GM19328 (cell line): ENCODE measurements around the gene KAT7.
"Not testable (repeated sequence)": the region's sequence is repeated elsewhere in the genome, so short reads cannot be mapped to it uniquely, and the experiment has no call there.

Experiments
- ATAC-seq: cut with Tn5 transposase; IDR thresholded peaks from one replicate; pipeline ENCODE4 v1.9.1; 2021; ENCODE audit warnings: mild to moderate bottlenecking, moderate library complexity; ENCODE audit not compliant: unreplicated experiment

KAT7 gene

DNA sequence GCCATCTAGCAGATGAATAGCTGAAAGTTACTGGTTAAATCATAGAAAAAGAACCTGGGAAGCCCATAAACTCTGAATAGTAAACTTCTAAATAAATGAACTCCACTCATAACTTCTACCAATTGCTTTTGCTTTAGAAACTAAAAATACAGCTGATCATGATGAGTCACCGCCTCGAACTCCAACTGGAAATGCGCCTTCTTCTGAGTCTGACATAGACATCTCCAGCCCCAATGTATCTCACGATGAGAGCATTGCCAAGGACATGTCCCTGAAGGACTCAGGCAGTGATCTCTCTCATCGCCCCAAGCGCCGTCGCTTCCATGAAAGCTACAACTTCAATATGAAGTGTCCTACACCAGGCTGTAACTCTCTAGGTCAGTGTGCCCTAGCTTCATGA lies 9.7 kb downstream of the KAT7 start:
- no peak for ATAC-seq

DNA sequence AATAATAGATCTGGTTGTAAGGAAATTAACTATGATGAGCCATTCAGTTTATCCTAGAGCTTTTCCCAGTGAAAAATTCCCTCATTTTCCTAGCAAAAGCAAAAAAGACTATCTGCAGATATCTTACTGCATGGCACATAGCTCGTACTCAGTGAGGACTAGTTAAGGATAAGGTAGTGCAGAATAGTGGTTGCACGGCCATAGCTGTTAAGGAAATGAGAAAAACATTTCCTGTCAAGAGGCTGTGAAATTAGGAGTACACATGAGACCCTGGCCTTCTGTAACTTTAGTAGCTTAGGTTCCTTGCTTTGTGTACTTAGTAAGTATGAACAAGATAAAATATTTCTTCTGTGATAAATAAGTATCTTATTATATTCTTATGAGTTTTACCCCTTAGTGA lies 10.3 kb downstream of the KAT7 start:
- ATAC-seq = no peak

DNA sequence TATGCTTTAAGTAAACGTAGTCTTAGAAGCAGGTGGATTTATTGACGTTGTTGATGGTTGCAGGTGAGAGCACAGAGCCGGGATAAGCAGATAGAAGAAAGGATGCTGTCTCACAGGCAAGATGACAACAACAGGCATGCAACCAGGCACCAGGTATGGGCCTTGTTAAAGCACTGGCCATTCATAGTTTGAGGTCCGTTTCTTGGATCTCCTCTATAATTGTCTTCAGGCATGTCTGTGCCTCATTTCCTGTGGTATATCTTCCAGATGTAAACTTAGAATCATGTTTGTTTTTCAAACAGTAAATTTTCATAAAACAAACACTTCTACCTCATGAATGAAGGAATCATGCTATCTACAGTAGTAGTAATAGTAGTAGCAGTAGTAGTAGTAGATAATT lies 20.6 kb downstream of the KAT7 start:
- no peak for ATAC-seq

DNA sequence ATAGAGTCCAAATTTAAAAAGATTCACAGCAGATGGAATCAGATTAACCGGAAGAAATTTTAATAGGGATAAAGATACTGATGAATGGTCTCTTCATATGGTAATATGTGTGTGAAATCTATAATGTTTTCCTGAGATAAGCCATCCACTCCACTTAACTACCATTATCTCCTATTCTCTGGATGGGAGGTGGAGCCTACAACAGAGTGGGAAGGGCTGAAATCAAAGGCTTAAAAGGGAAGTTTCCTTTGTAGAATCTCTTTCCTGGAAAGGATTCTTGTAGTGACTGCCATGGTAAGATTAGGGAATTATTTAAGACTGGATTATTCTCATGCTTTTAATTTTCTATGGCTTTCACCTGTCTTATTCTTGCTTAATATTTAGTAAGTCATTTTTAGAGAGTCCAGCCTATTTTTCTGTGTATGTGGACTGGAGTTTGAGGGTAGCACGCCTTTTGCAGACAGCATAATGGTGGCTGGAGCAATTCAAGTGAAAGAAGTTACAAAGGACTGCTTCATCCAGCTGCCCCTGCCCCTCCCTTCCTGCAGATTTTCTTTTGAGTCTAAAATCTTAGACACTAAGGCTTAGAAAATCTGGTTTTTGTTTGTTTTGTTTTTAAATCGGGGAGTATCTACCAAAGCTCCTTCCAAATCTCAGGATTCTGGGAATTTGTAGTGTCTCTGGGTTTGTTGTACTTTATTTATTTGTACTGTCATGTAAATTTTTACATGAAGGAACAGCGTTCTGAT lies 26.5 kb downstream of the KAT7 start:
- ATAC-seq = no peak

DNA sequence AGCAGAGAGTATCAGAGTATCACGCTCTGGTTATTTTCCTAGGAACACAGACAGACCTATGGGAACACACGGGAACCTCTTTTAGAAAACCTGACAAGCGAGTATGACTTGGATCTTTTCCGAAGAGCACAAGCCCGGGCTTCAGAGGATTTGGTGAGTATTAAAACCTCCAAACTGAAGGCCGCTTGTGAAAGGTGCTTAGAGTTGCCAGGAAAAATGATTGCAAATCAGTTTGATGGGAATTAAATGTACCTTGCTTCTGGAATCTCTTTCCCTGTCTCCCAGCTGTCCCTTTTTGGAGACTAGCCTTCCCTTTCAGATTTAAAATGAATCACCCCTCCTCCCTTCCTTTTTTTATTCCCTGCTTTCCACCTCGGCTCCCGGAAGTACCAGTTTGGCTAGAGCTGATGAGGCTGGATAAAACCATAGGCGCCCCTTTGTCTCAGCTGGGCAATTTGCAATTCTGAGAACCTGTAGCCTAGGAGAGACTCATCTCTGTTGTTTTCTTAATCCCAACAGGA lies 27.3 kb downstream of the KAT7 start:
- ATAC-seq = no peak

DNA sequence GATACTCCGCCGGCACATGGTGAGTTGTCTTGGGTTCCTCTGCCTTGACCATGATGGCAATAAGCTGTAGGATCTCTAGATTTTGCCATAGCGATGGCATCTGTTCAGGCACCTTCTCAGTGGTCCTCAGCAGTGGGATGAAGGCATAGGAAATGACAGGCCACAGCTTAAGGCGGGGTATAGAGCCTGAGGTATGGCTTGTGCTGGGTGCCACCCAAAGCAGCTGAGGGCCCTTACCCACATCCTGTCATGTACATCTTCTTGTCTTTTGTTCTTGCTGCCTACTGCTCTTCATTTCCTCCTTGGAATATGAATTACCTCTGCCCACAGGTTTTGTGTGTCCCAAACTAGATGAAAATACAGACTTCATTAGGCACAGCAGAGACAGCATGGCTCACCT lies 29.5 kb downstream of the KAT7 start:
- no peak for ATAC-seq

DNA sequence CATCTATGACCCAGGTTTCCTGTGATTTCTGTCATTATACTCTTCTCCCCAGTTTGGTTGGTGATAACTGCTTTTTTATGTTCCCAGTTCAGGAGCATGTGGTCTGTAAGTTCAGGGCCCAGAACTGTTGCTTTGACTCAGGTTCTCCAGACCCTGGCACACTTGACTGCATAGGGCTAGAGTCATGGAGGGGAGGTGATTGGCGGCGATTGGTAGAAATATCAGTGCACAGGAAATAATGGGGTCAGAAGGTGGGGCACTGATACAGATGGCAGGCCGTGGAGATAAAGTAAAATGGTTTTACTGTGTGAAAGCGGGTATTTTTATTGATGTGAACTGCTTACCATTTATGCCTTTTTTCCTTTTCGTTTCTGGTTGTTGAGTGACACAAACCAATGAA lies 30.7 kb downstream of the KAT7 start:
- no peak for ATAC-seq

DNA sequence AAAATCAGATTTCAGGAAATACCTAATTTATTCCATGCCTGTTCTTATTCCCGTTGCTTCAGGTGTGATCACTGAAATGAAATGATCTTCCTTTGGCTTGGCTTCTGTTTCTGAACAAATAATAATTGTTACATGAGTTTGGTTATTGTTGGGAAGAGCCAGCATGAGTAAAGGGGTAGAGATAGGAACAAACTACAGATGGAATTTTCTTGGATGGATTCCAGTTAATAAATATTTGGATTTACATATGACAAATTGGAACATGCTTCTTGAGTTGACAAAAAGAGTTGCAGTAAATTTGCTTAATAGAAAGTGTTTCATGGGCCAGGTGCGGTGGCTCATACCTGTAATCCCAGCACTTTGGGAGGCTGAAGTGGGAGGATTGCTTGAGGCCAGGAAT lies 31.2 kb downstream of the KAT7 start:
- no peak for ATAC-seq

DNA sequence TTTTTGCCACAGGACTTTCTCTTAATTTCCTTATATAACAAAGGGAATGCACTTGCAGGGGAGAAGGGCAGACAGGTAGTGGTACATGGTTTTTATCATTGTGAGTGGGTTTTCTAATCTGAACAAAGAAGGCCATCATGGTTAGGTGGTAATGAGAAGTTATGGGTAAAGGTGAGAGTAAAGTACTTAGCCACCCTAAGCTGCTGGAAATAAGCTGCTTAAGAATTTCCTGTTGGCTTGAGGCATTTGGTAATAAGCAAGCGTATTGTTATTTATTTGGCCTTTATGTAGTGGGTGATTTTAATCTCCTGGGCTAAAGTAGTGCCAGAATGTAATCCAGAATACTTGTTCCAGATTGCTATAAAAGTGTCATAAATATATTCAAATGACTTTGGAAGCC lies 32.3 kb downstream of the KAT7 start:
- no peak for ATAC-seq

DNA sequence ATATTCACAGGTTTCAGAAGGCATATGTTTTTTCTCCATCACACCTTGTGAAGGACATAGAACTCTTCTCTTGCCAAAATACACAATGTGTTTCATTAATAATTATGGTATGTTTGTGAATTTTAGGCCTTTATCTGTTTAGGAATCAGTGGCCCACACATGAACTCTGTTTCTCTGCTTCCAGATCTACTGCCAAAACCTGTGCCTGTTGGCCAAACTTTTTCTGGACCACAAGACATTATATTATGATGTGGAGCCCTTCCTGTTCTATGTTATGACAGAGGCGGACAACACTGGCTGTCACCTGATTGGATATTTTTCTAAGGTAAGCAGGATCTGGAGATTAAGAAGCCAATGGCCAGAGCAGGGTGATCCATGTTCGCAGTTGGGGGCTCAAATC lies 33.0 kb downstream of the KAT7 start:
- no peak for ATAC-seq

DNA sequence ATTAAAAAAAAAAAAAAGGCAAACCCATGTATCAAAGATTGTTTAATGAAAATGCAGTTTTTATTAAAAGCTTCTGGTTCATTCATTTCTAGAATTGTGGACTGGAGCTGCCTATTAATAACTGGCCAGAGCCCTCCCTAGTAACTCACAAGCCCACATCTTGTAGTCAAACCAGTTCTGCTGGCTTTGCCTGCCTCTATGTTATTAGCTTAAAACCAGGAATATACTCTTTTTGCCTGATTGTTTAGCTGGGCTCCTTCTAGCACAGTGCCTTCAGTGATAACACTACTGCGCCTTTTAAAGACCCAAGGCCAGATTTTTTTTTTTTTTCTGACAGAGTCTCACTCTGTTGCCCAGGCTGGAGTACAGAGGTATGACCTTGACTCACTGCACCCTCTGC lies 33.4 kb downstream of the KAT7 start:
- ATAC-seq = no peak

DNA sequence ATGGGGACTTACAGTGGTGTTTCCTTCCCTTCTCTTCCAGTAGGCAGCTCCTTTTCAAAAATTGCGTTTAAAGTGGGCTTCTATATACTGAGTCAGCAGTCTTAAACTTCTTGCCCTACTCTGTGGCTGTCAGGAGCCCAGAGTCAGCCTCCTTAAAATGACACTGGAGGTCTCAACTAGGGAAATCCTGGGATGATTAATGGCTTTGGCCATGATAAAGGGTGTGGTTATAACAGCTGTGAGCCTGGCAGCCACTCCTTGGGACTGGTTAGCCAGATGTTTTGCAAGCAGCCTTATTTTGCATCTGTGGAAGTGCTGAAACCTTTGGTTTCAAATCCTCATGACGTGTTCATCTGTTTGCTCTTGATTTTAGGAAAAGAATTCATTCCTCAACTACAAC lies 34.3 kb downstream of the KAT7 start:
- ATAC-seq = no peak

DNA sequence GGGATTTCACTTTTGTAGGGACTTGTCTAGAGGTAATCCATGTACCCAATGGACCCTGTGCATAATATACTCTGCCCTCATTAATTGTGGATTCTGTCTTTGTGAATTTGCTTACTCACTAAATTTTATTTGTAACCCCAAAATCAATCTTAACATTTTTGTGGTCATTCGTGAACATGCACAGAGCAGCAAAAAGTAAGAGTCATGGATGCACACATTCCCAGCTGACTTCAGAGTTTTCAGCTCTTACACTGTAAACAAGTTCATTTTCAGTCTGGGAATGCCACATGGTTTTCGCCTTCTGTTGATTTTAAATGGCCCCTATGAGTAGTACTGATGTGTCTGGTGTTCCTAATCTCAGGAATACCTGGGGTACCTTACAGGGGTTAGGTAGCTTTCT lies 35.1 kb downstream of the KAT7 start:
- no peak for ATAC-seq

DNA sequence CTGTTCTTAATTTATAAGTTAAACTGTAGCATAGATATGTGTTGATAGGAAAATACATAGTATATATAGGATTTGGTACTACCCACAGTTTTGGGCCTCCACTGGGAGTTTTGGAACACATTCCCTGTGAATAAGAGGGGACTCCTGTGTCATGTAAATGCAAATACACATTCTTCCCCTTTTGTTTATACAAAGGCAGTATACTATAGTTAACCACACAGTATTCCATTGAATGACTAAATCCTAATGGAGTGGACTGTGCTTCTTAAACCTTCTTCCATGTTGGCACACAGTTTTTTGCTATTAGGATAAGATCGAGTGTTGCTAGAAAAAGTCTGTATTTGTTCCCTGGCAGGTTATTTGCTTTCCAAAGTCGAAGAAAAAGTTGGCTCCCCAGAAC lies 37.2 kb downstream of the KAT7 start:
- ATAC-seq = no peak

DNA sequence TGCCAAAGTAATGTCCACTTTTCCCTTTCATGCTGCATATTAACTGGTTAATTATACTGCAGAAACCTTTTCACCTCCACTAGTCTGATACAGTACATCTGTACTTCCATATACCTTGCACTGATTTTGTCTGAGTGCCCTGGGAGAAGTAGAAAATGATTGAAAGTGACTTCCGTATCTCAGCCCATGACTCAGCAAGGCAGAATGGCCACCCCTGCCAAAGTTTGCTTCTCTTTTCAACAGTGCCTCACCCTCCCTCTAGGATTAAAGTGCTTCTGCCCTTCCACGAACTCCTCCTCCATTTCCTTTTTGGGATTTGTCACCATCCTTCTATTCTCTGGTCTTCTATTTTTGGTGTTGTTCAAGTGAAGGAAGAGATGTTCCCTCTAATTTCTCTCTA lies 39.8 kb downstream of the KAT7 start:
- ATAC-seq = not testable (repeated sequence)

DNA sequence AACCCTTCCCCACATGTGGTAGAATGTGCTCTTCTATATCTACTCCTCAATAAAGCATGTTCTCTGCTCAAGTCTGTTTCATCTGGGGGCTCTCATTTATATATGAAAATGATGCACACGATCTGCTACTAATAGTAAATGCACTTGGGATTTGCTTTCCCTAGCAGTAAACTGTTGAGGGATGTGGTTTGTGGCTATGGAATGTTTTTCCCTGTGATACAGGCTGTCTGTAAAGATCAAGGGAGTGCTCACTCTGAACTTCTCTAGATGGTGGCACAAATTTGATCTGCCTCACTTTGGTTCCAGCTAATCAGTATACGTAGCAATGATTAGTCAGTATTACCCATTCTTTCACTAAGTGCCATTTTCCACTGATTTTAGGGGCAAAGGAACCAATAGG lies 40.5 kb downstream of the KAT7 start:
- ATAC-seq = no peak

DNA sequence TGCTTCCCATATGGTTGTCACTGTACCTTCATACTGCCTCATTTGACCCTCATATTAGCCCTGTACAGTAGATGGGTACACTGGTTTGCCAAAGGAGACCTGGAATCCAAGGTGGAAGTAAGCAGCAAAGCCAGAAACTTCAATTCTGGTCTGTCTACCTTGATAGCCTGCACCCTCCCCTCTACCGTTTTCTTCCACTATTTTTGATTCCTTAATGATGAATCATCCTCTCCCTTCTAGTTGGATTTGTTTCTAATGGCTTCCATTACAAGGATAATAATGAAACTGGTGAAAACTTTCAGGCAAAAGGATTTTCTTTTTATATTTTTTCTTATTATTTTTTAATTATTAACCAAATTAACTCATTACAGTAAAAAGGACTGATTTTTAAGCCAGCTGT lies 42.1 kb downstream of the KAT7 start:
- no peak for ATAC-seq

DNA sequence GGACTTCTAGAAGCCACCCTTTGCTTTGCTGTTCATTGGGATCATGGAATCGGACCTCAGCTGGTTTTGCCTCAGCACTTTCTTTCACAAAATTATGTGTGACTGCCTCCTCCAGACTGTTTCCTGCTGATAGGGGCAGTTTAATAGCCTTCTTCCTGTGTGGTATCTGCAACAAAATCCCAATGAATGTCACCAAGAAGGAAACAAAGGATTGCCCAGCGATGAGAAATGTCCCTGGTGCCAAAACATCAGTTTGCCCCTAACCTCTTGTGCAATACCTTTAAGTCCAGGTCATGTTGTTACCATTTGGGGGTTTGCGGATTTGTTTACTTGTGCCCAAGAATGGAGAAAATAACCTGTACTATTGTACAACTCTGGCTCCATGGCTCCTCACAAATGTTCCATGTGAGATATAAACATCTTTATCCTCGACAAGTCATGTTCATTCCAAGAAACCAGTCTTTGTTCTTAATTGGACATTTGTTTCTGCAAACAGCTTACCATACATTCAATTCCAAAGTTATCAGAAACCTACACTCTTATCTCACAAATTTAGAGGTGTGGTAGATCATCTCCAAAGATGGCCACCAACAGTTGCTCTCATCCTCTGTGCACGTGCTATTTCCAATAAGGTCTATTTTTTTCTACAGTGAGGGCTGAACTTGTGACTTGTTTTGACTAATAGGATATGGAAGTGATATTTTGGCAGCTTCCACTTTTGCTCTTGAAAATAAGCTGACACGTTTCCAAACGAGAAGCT lies 44.5 kb downstream of the KAT7 start:
- no peak for ATAC-seq

DNA sequence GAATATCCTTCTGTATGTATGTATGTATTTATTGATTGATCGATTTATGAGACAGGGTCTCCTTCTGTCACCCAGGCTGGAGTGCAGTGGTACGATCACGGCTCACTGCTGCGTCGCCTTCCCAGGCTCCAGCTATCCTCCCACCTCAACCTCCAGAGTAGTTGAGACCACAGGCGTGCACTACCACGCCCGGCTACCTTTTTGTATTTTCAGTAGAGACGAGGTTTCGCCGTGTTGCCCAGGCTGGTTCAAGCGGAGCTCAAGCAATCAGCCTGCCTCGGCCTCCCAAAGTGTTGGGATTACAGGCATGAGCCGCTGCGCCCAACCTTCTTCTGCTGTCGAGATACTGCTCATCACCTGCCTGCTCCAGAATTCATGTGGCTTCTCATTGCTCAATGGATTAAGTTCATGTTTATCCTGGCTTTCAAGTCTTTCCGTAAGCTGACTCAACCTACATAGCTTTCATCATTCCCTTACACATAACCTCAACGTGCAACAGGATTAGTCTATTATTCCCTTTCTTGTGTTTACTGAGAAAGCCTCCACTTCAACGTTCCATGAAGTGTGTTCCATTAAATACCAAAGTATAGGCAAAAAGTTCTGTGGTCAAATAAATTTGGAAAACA lies 45.8 kb downstream of the KAT7 start:
- ATAC-seq = no peak

DNA sequence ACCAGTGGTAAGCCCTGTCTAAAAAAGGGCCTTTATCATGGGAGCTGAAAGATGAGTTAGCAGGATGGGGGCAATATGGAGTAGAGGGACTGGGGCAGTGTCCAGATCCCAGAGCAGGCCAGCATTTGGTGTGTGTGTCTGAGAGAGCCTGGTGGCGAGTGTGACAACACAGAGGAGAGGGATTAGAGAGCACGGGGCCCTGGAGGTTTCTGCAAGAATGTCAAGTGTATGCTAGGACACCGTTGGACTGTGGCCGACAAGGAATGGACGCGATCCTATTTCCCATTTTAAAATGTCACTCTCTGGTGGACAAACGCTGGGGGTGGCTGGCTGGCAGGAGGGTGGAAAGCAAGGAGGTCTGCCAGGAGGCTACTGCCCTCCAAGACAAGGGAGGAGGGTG lies 47.0 kb downstream of the KAT7 start:
- ATAC-seq = no peak

DNA sequence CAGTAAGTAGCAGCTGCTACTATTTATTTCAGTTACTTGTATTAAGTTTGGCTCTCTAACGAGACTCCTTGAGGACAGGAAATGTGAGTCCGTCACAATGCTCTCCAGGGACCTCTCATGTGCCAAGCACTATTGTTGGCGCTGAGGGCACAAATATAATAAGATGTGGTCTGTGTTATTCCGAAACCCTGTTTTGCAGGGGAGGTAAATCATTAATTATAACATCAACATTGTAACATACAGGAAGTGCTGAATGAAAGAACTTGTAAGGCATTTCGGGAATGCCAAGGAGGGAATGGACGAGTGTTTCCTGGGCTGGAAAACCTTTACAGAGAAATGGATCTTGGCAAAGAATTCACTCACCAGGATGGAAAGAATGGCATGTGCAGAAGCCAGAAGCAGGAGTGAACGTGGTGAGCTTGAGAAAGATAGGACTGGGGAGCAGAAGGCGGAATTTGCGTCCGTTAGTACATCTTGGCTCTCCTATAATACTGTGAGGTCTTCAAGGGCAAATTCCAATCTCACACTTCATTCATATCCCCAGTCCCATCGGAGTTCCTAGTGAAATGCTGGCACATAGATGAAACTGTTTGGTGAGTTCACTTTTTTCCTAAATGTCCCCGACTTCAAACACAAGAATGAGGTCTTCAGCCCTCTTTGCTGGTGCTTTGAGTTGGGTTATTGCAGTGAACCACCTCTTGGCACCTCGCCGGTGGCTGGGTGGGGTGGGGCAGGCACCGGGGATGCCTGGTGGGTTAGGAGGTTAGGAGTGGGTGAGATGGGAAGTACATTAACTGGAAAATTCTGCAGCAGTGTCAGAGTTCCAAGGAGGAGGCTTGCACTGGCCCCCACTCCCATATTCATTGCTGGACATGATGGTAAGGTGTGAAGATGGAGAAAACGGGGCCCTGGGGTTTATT lies 47.9 kb downstream of the KAT7 start:
- ATAC-seq = no peak
